ENCODE data around the gene KCNJ8. TPM values are rescaled to one million over a fixed set of nuclear protein-coding genes. Genes with fewer than 3 reads are reported as not detected.
A peak's percentile ranks its signal among the peaks of the same experiment; 100 is the strongest.

Gene KCNJ8
- total RNA-seq, 1 experiment from 2014 or later, result 0.22 TPM

GRCh38 chr12:21751517-21751916, 23.0 kb downstream of the KCNJ8 start:
- Histone ChIP-seq H2BK12ac (ENCODE audit: insufficient read length, low read depth, low read length) (no peak overlapping the region), H3K79me1 (ENCODE audit: insufficient read depth, low read depth, low read length, poor library complexity, severe bottlenecking) (no peaks in the 10 kb centered on the region), H2AK5ac (ENCODE audit: insufficient read length, low read length) (no peak overlapping the region), H4K8ac (replicated peaks; ENCODE audit: insufficient read length, low read depth, low read length) (no peak overlapping the region), H2BK5ac (ENCODE audit: insufficient read length, low read length) (no peak overlapping the region), H2BK120ac (ENCODE audit: low read depth, low read length, poor library complexity, severe bottlenecking) (no peak overlapping the region), H3K9me3 (ENCODE audit: control insufficient read depth, low read depth, low read length) (no peaks in the 10 kb centered on the region), H2BK20ac (ENCODE audit: low read depth, low read length, poor library complexity, severe bottlenecking) (no peak overlapping the region), H4K5ac (ENCODE audit: insufficient read length, low read depth, low read length) (no peak overlapping the region), H2BK15ac (ENCODE audit: low read depth, low read length) (no peak overlapping the region), H3K27ac (ENCODE audit: insufficient read length, low read depth, low read length) (no peak overlapping the region), H3T11ph (ENCODE audit: low read length) (no peak overlapping the region), H3K23ac (ENCODE audit: insufficient read length, low read depth, low read length) (no peak overlapping the region), H3K23me2 (ENCODE audit: insufficient read length, low read depth, low read length, poor library complexity, severe bottlenecking) (no peaks in the 10 kb centered on the region), H3K79me2 (ENCODE audit: insufficient read depth, low read length) (no peaks in the 10 kb centered on the region), H3K56ac (ENCODE audit: insufficient read length, low read depth, low read length) (no peak overlapping the region), H3K14ac (ENCODE audit: insufficient read depth, low read length) (no peak overlapping the region), H3K4me1 (ENCODE audit: insufficient read depth, low read length) (no peaks in the 10 kb centered on the region), H3K9ac (ENCODE audit: extremely low read depth, insufficient read length, low read length) (no peak overlapping the region), H2AFZ (ENCODE audit: low read length) (no peak overlapping the region), H3K4me2 (ENCODE audit: insufficient read depth, insufficient read length, low read length) (no peak overlapping the region), H3K27me3 (ENCODE audit: insufficient read depth, low read length) (no peaks in the 10 kb centered on the region), H3K18ac (ENCODE audit: insufficient read length, low read depth, low read length) (no peak overlapping the region), H4K20me1 (ENCODE audit: control insufficient read depth, insufficient read depth, insufficient read length) (no peaks in the 10 kb centered on the region), H3K4ac (ENCODE audit: low read depth, low read length) (no peak overlapping the region), H4K91ac (ENCODE audit: insufficient read length, low read depth, low read length) (no peak overlapping the region)
- Mint-ChIP-seq H3K9me3 (peaks cover 4 to 5% of the 10 kb centered on the region in 2 experiments; a peak in 1 of 5 replicates), H3K27ac (peak overlapping the region in 1 of 3 experiments; percentile 33; a peak in 1 of 7 replicates), H3K27me3 (ENCODE audit: low read depth) (peaks cover 14% of the 10 kb centered on the region), H3K4me1 (0 out of 4 replicates have a peak, but pooled peaks cover 0 to 3% of the 10 kb centered on the region in 2 experiments), H3K4me3 (no peak overlapping the region), H3K36me3 (ENCODE audit: insufficient read depth in 1 of 3, low read depth in 3 of 3) (no peaks in the 10 kb centered on the region)
- no peak for DNase-seq
- TF ChIP-seq CTCF (conservative IDR thresholded peaks at IDR 0.05), result no peak
- WGBS (ENCODE audit: extremely low coverage, insufficient read length, low lambda C conversion rate), result no CpG with 5 or more reads among the region's 4 CpGs
